Neuronal stem cell (in vitro differentiated cells): Measurements from ENCODE around the gene BRAF.
A peak's percentile ranks its signal among the peaks of the same experiment; 100 is the strongest.
"Not testable (repeated sequence)": the region's sequence is repeated elsewhere in the genome, so short reads cannot be mapped to it uniquely, and the experiment has no call there.

Experiments used
- DNase-seq: peaks from one replicate; pipeline ENCODE4 v3.0.0-alpha.2; 2013; ENCODE audit warnings: low spot score
- H2AFZ ChIP-seq: one replicate; pipeline ENCODE4 v1.6.1; 2013; ENCODE audit warnings: mild to moderate bottlenecking, low read length, inconsistent platforms
- H2AK5ac ChIP-seq: 2 replicates; pipeline ENCODE4 v1.6.1; 2013; ENCODE audit warnings: low read depth, mild to moderate bottlenecking, inconsistent platforms, low read length, moderate library complexity, mixed read lengths
- H2BK120ac ChIP-seq: 2 replicates; pipeline ENCODE4 v1.6.1; 2013; ENCODE audit warnings: low read depth, mild to moderate bottlenecking, inconsistent platforms, low read length, moderate library complexity, mixed read lengths
- H2BK12ac ChIP-seq: one replicate; pipeline ENCODE4 v1.6.1; 2013; ENCODE audit warnings: low read length, inconsistent platforms
- H2BK15ac ChIP-seq: 2 replicates; pipeline ENCODE4 v1.6.1; 2013; ENCODE audit warnings: mild to moderate bottlenecking, low read length, inconsistent platforms, mixed read lengths
- H2BK5ac ChIP-seq: one replicate; pipeline ENCODE4 v1.6.1; 2013; ENCODE audit warnings: inconsistent platforms, mild to moderate bottlenecking, low read length, moderate library complexity
- H3K14ac ChIP-seq: one replicate; pipeline ENCODE4 v1.6.1; 2013; ENCODE audit warnings: low read length, inconsistent platforms
- H3K18ac ChIP-seq: 2 replicates; pipeline ENCODE4 v1.6.1; 2013; ENCODE audit warnings: low read length, inconsistent platforms
- H3K23ac ChIP-seq: 2 replicates; pipeline ENCODE4 v1.6.1; 2013; ENCODE audit warnings: low read depth, mild to moderate bottlenecking, mixed read lengths, low read length, inconsistent platforms; ENCODE audit not compliant: poor library complexity
- H3K27ac ChIP-seq: replicated peaks from 3 replicates; pipeline ENCODE4 v1.5.1; 2013; ENCODE audit warnings: low read length, inconsistent platforms
- H3K27me3 ChIP-seq, 3 experiments: 2 replicates each; pipeline ENCODE4 v1.6.1; 2013; ENCODE audit warnings: low read length in 3 of 3, mild to moderate bottlenecking in 2 of 3, inconsistent platforms in 1 of 3, low read depth in 1 of 3, mixed read lengths in 1 of 3, moderate library complexity in 1 of 3; ENCODE audit not compliant: control insufficient read depth in 3 of 3, insufficient read depth in 3 of 3
- H3K36me3 ChIP-seq, 2 donors: replicated peaks in 1 of 2; 2 replicates each; pipeline ENCODE4 v1.6.1; 2013; ENCODE audit warnings: low read length in 2 of 2; ENCODE audit not compliant: control insufficient read depth in 2 of 2, insufficient read depth in 2 of 2
- H3K4ac ChIP-seq: 2 replicates; pipeline ENCODE4 v1.6.1; 2013; ENCODE audit warnings: inconsistent platforms, mild to moderate bottlenecking, low read length, moderate library complexity
- H3K4me1 ChIP-seq, 2 donors: 1 replicate in 1 of 2; 2 replicates in 1 of 2; pipeline ENCODE4 v1.6.1; 2013; ENCODE audit warnings: low read length in 2 of 2, low read depth in 1 of 2; ENCODE audit not compliant: control insufficient read depth in 2 of 2, insufficient read depth in 1 of 2
- H3K4me2 ChIP-seq: one replicate; pipeline ENCODE4 v1.6.1; 2013; ENCODE audit warnings: mild to moderate bottlenecking, low read length, inconsistent platforms; ENCODE audit not compliant: insufficient read depth, poor library complexity, severe bottlenecking
- H3K4me3 ChIP-seq, 2 donors: 2 replicates each; pipeline ENCODE4 v1.5.1; 2013; ENCODE audit warnings: low read length in 2 of 2, mild to moderate bottlenecking in 2 of 2, inconsistent platforms in 1 of 2, moderate library complexity in 1 of 2
- H3K79me1 ChIP-seq: one replicate; pipeline ENCODE4 v1.6.1; 2013; ENCODE audit warnings: low read depth, mild to moderate bottlenecking, inconsistent platforms, low read length, moderate library complexity
- H3K9ac ChIP-seq: one replicate; pipeline ENCODE4 v1.6.1; 2013; ENCODE audit warnings: mild to moderate bottlenecking, low read depth, low read length, inconsistent platforms; ENCODE audit not compliant: poor library complexity
- H3K9me3 ChIP-seq, 2 donors: replicated peaks in 1 of 2; 2 replicates each; pipeline versions ENCODE3 to v1.6.1; 2013; ENCODE audit warnings: low read length in 2 of 2, mild to moderate bottlenecking in 2 of 2, inconsistent platforms in 1 of 2, low read depth in 1 of 2, mixed read lengths in 1 of 2, moderate library complexity in 1 of 2; ENCODE audit not compliant: control insufficient read depth in 2 of 2, insufficient read depth in 1 of 2
- H4K8ac ChIP-seq: one replicate; pipeline ENCODE4 v1.6.1; 2013; ENCODE audit warnings: low read depth, mild to moderate bottlenecking, inconsistent platforms, low read length, moderate library complexity
- H4K91ac ChIP-seq: one replicate; pipeline ENCODE4 v1.6.1; 2013; ENCODE audit warnings: low read length, low read depth, mild to moderate bottlenecking, inconsistent platforms; ENCODE audit not compliant: poor library complexity
- WGBS, 2 donors: extraction: QIAGEN DNeasy Blood & Tissue Kit; methylation state at CpG; one replicate each; pipeline ENCODE4 v1.1.7; 2013; ENCODE audit warnings: missing lambda C conversion rate in 2 of 2, mixed read lengths in 1 of 2; ENCODE audit not compliant: insufficient read length in 2 of 2, insufficient replicate concordance in 1 of 2; ENCODE audit errors: extremely low coverage in 2 of 2; 5-methylcytosine and 5-hydroxymethylcytosine counted together

BRAF gene

GRCh38 chr7:140678081-140678815 is 246.5 kb downstream of the BRAF start:
- no peak overlapping the region for H4K91ac ChIP-seq
- no peak overlapping the region for H3K27ac ChIP-seq
- peaks cover 1 to 10% of the 10 kb centered on the region in 2 donors for H3K4me1 ChIP-seq
- no peak overlapping the region for H3K4me2 ChIP-seq
- H3K4me3 ChIP-seq: peak overlapping the region in 1 of 2 donors; percentile 8
- H3K9me3 ChIP-seq: no peaks in the 10 kb centered on the region
- no peak overlapping the region for H3K18ac ChIP-seq
- no peak overlapping the region for H2BK120ac ChIP-seq
- no peaks in the 10 kb centered on the region for H3K79me1 ChIP-seq
- peak overlapping the region; percentile 57 for H2AK5ac ChIP-seq
- peak overlapping the region; percentile 68 for H3K23ac ChIP-seq
- peaks cover 0 to 10% (median 0%) of the 10 kb centered on the region in 3 experiments for H3K27me3 ChIP-seq
- peak overlapping the region; percentile 24 for H3K9ac ChIP-seq
- H2BK15ac ChIP-seq: no peak overlapping the region
- no peak overlapping the region for H4K8ac ChIP-seq
- no peak for DNase-seq
- peak overlapping the region; percentile 20 for H2BK5ac ChIP-seq
- H3K4ac ChIP-seq: no peak overlapping the region
- no CpG with 5 or more reads among the region's 20 CpGs for WGBS, 2 donors
- H2BK12ac ChIP-seq: no peak overlapping the region
- H2AFZ ChIP-seq: no peak overlapping the region
- no peak overlapping the region for H3K14ac ChIP-seq
- peaks cover 0 to 5% of the 10 kb centered on the region in 2 donors for H3K36me3 ChIP-seq

GRCh38 chr7:140677496-140677895 is 247.2 kb downstream of the BRAF start:
- Histone ChIP-seq H2BK120ac (no peak overlapping the region), H3K9ac (no peak overlapping the region), H3K4me3 (no peak overlapping the region), H2AK5ac (peak overlapping the region; percentile 57), H2BK15ac (no peak overlapping the region), H2BK12ac (no peak overlapping the region), H3K14ac (no peak overlapping the region), H3K23ac (no peak overlapping the region), H4K8ac (no peak overlapping the region), H2BK5ac (no peak overlapping the region), H3K27ac (no peak overlapping the region), H3K4ac (no peak overlapping the region), H3K27me3 (peaks cover 0 to 12% (median 0%) of the 10 kb centered on the region in 3 experiments), H3K4me1 (peaks cover 0 to 8% of the 10 kb centered on the region in 2 donors), H2AFZ (no peak overlapping the region), H4K91ac (no peak overlapping the region), H3K9me3 (no peaks in the 10 kb centered on the region), H3K36me3 (peaks cover 0 to 5% of the 10 kb centered on the region in 2 donors), H3K18ac (no peak overlapping the region), H3K79me1 (no peaks in the 10 kb centered on the region), H3K4me2 (no peak overlapping the region)
- WGBS, 2 donors: no CpG with 5 or more reads among the region's 3 CpGs
- DNase-seq: no peak

- H3K79me1 ChIP-seq, H2AFZ ChIP-seq: not testable (repeated sequence)
- no CpG with 5 or more reads among the region's 11 CpGs for WGBS, 2 donors
These were observed 247.8 kb downstream of the BRAF start for GRCh38 chr7:140676956-140677355.

GRCh38 chr7:140676306-140676705 is 248.4 kb downstream of the BRAF start:
- no peak overlapping the region for H3K14ac ChIP-seq
- H3K9ac ChIP-seq: no peak overlapping the region
- H4K8ac ChIP-seq: no peak overlapping the region
- WGBS, 2 donors: no CpG with 5 or more reads among the region's 3 CpGs
- H3K23ac ChIP-seq: no peak overlapping the region
- H3K36me3 ChIP-seq: peaks cover 0 to 5% of the 10 kb centered on the region in 2 donors
- H3K4me1 ChIP-seq: peaks cover 4 to 10% of the 10 kb centered on the region in 2 donors
- no peak overlapping the region for H2AFZ ChIP-seq
- no peak for DNase-seq
- peaks cover 0 to 12% (median 0%) of the 10 kb centered on the region in 3 experiments for H3K27me3 ChIP-seq
- no peak overlapping the region for H3K4ac ChIP-seq
- no peak overlapping the region for H4K91ac ChIP-seq
- no peak overlapping the region for H2BK5ac ChIP-seq
- no peak overlapping the region for H2AK5ac ChIP-seq
- H3K4me2 ChIP-seq: no peak overlapping the region
- no peak overlapping the region for H2BK12ac ChIP-seq
- peaks cover 0 to 2% of the 10 kb centered on the region in 2 donors for H3K9me3 ChIP-seq
- no peak overlapping the region for H3K4me3 ChIP-seq
- H3K18ac ChIP-seq: no peak overlapping the region
- no peak overlapping the region for H2BK15ac ChIP-seq
- no peak overlapping the region for H3K27ac ChIP-seq
- no peaks in the 10 kb centered on the region for H3K79me1 ChIP-seq
- no peak overlapping the region for H2BK120ac ChIP-seq

More at GRCh38 chr7:140676956-140677355, 247.8 kb downstream of the BRAF start:
- not testable (repeated sequence) for H3K9ac ChIP-seq, H4K8ac ChIP-seq, H2AK5ac ChIP-seq, H3K27ac ChIP-seq, H4K91ac ChIP-seq, H2BK15ac ChIP-seq, H3K4me3 ChIP-seq, H2BK12ac ChIP-seq, H3K4me2 ChIP-seq, H2BK5ac ChIP-seq, DNase-seq, H3K23ac ChIP-seq, H3K4ac ChIP-seq, H3K9me3 ChIP-seq, H3K4me1 ChIP-seq, H3K14ac ChIP-seq, H2BK120ac ChIP-seq, H3K18ac ChIP-seq, H3K36me3 ChIP-seq
- peaks cover 0 to 12% (median 0%) of the 10 kb centered on the region in 3 experiments for H3K27me3 ChIP-seq
